H1 (cell line): ENCODE measurements around the gene CNOT2. TPM values are rescaled to one million over a fixed set of nuclear protein-coding genes. Genes with fewer than 3 reads are reported as not detected.

Experiments
- HDAC6 ChIP-seq: IDR thresholded peaks from one replicate; pipeline ENCODE4 v1.7.1; 2012; ENCODE audit warnings: low read depth, mild to moderate bottlenecking, inconsistent platforms, low read length, moderate library complexity
- MAFK ChIP-seq: IDR thresholded peaks from 2 replicates; pipeline ENCODE4 v1.6.1; 2012; ENCODE audit warnings: low read depth, mild to moderate bottlenecking, improper control_type of control experiment, low read length
- PHF8 ChIP-seq: fragments of 200-600 bp; sonication (generic); conservative IDR thresholded peaks from 2 replicates; pipeline ENCODE4 v1.7.1; 2012; ENCODE audit warnings: low read depth, mild to moderate bottlenecking, inconsistent platforms, low read length, moderate library complexity
- TCF12 ChIP-seq: IDR thresholded peaks from 2 replicates; pipeline ENCODE4 v1.6.1; 2011; ENCODE audit warnings: low read depth, mild to moderate bottlenecking, low read length
- TEAD4 ChIP-seq: IDR thresholded peaks from 2 replicates; pipeline ENCODE4 v1.6.1; 2012; ENCODE audit warnings: low read depth, low read length, inconsistent platforms, mixed read lengths
- polyA plus RNA-seq, 7 experiments: library from polyadenylated mRNA; depleted of rRNA in 3 of 7; stranded (reverse) in 5 of 7; unstranded in 2 of 7; fragments of >200 nt in 5 of 7; fragments of 200-250 nt in 2 of 7; gene quantifications; 1 replicate in 5 of 7; 2 replicates in 1 of 7; 4 replicates in 1 of 7; pipeline versions ENCODE4 v1.2.1 to v1.2.3, GENCODE V29; 2011 to 2013; ENCODE audit warnings: missing spikeins in 2 of 7, mixed read lengths in 2 of 7
- total RNA-seq: library from RNA; stranded (reverse); fragmentation: NEBNext Ultra II Directional; extraction: Animal tissue kit (Norgen Biotek cat#: 25700); gene quantifications from 2 replicates; pipeline ENCODE4 v1.2.1, GENCODE V29; 2021

Gene CNOT2
- total and polyA plus RNA-seq, 2 of the 8 experiments (the other 6 are each of a cell fraction or from before 2014, with no cell fraction given) = 61.2 to 64.8 TPM

DNA sequence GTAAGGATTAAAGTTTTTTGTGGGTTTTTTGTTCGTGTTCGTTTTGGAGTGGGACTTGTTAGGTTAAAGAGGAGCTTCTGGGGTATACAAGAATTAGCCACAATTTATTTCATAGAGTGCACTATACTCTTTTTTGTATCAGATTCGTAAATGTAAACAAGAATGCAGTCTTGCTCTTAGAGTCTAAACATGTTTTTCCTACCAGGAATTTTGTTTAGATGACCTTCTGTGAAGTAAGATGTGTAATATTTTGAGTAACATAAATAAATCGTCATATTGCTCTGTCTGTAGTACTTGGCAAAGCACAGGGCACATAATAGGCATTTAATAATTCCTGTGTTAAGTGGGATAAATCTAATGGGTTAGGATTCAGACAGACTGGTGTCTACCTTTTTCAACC, 9.6 kb downstream of the CNOT2 start (continued):
- TF ChIP-seq HDAC6 = no peak
- no peak for TF ChIP-seq TEAD4
- TF ChIP-seq PHF8 = no peak
- no peak for TF ChIP-seq TCF12
- no peak for TF ChIP-seq MAFK
